HG03432 (cell line): Measurements from ENCODE around the gene VSIG10L2.
A peak's percentile ranks its signal among the peaks of the same experiment; 100 is the strongest.
"Not testable (repeated sequence)": the region's sequence is repeated elsewhere in the genome, so short reads cannot be mapped to it uniquely, and the experiment has no call there.

Experiments
- ATAC-seq: cut with Tn5 transposase; IDR thresholded peaks from one replicate; pipeline ENCODE4 v1.9.1; 2021; ENCODE audit warnings: mild to moderate bottlenecking, moderate library complexity; ENCODE audit not compliant: unreplicated experiment

Gene VSIG10L2

DNA sequence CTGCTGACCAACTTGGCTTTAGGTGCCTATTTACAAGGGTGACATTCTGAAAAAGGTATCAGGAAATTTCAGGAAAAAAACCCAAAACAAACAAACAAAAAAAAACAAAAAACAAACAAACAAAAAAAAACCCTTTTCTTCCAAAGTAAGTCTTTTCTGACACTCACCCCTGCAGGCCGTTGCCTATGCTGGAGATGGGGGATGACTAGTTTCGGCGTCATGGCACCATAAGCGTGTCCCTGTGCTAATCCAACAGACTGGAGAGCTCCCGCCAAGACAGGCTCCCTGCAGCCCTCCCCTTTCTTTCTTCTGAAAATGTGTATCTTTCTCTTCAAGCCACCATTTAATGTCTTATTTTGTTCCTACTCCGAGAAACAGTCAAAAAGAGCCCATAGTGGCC, 13.7 kb downstream of the VSIG10L2 start:
- ATAC-seq = no peak

DNA sequence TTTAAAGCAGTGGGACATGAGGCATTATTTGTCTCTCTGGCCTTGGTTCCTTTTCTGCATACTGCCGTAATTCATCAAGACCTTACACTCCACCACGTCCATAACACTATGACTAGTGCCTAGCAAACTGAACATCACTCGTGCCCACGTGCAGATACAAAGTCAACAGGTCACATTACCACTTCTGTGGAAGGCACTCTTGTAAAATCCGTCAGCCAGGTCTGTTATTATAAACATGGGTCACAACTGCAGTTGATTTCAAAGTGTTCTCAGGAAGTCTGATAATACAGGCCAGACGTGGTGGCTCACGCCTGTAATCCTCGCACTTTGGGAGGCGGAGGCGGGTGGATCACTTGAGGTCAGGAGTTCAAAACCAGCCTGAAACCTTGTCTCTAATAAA, 14.1 kb downstream of the VSIG10L2 start:
- ATAC-seq = no peak

DNA sequence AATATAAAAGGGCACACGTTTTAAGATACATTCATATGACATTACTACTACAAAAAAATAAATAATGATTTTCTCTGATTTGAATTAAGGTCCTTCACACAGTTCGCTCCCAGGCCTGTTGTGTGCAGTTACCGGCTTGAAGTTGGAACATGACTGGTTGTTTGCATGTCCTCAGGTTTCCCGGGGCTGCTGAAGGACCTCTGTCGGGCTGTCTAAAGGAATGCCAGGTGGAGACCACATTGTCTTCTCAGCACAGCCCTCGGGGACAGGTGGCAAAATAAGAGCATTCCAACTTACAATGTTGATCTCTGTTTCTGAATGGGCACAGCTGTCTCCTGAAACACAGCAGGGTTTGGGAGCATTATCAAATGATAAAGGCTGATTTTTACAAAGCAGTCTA, 14.9 kb downstream of the VSIG10L2 start:
- ATAC-seq = no peak

DNA sequence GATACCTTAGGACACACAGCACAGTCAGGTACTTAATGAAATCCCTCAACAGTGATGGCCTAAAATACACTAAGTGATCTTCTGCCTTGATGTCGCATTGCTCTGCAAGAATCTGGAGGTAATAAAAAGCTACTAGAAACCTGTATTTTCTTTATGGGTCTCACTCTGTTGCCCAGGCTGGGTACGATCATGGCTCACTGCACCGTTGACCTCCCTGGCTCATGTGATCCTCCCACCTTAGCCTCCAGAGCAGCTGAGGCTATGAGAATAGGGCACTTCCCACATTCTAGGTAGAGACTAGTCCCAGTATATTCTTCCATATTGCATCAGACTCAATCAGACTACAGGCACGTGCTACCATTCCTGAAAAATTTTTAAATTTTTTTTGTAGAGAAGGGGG, 21.7 kb downstream of the VSIG10L2 start:
- ATAC-seq = no peak

DNA sequence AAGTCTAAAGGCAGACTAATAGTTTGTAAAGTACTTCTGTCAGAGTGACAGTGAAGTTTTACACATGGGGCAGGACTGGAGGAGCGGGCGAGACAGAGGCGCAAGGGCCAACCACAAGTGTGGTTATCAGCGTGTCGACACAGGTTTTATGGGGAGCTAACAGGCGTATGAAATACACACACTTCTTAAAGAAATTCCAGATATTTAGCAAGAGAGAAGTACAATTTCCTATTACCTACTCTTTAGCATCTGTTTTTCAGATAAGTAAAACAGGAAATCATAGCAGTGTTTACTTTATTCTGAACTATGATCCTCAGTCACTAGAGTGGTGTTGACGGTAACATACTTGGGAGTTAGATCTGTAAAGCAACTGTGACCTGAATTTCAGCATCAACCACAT, 22.5 kb downstream of the VSIG10L2 start:
- no peak for ATAC-seq

DNA sequence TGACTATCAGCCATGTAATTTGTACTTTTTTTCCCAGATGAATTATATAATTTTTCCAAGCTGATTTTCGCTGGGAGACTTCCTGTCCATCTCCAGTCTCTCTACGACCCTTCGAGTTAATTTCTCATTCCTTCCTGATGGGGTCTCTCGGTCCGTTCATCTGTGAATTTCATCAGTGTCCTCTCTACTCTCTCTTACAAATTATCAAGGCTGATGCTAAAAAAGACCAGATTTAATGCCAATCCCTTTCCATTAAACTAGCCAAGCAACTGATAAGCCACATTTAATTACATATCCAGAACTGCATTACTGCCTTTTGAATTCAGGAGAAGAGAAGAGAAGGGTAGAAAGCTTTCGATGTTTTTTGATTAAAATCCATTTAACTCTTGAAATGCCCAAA, 25.8 kb downstream of the VSIG10L2 start:
- ATAC-seq = no peak

DNA sequence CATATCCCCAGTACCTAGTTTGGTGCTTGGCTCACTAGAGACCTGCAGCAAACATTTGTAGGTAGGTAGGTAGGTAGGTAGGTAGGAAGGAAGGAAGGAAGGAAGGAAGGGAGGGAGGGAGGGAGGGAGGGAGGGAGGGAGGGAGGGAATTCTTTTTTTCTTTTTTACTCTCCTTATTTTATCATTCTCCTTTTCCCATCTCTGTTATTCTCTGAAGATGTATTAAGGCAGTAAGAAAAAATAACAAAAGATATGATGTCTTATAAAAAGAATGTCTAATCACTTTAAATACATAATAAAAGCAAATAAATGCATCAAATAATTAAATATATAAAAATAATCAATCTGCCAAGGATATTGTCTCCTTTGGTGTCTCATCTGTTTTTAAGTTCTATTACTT, 28.4 kb downstream of the VSIG10L2 start:
- ATAC-seq = no peak

DNA sequence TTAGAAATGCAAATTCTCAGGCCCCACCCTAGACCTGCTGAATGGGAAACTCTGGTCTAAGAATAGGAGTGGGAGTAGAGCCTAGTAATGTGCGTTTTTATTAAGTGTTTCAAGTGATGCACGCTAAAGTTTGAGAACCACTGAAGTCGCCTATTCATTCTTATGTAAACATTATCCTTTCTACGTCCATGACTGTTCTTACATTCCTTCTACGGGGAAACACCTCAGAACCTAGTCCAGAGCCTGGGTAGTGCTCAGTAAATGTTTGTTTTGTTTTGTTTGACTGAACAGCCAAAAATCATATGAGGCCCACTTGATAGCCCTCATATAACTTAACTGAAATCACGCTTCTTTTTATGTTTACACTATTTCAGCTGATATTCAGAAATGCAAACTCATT, 29.8 kb downstream of the VSIG10L2 start:
- ATAC-seq = no peak

DNA sequence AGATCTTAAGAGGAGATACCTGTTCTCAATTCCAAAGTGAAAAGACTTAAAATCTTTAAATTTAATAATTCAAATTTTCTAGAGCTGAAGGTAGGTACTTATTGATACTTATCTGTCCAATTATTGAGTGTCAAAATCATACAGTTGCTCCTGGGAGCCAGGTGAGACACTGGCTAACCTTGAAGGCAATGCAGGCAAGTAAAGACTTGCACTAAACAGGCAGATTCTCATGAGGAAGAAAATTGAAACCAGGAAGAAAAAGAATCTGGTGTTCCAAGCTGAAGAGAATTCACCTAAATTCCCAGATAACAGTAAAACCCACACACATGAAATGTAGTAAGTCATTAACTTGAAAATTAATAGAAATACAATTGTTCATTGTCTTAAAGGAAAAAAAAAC, 30.3 kb downstream of the VSIG10L2 start:
- ATAC-seq = no peak

DNA sequence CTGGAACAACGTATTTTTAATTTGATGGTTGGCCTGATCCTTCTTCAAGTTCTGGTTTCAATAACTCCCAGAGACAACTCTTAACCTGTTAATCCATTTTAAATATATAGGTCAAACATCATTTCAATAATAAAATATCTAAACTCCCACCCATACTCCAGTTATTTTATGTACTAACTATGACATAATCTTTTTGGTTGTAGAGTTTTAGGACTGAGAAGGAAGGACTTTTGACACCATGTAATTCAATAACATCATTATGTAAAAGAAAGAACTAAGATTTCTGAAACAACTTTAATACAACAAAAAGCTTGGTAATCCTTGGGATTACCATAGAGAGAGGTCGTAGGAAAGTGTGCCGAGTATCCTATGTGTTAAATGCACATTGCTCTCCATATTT, 31.5 kb downstream of the VSIG10L2 start:
- ATAC-seq = no peak

DNA sequence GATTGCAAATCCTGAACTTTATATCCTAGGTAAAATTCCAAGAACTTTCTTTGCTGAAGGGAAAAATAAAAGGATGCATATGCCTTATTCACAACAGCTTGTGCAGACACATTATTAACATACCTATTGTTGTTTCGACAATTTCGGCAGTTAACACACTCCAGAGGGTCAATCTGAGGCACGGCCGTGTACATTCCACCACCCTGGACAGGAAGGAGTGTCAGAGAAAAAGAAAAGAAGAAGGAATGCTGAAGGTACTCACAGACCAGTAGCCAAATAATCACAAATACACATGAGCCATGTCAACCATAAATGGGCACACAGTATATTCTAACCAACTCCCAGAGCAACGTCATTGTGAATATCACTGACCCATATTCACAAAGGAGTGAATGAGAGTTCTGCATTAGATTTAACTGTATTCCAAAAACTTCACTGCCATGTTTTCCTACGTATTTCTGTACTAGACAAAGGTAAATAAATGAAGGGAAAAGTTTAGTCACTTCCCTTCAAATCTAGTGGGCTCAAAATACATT, 32.4 kb downstream of the VSIG10L2 start:
- no peak for ATAC-seq

DNA sequence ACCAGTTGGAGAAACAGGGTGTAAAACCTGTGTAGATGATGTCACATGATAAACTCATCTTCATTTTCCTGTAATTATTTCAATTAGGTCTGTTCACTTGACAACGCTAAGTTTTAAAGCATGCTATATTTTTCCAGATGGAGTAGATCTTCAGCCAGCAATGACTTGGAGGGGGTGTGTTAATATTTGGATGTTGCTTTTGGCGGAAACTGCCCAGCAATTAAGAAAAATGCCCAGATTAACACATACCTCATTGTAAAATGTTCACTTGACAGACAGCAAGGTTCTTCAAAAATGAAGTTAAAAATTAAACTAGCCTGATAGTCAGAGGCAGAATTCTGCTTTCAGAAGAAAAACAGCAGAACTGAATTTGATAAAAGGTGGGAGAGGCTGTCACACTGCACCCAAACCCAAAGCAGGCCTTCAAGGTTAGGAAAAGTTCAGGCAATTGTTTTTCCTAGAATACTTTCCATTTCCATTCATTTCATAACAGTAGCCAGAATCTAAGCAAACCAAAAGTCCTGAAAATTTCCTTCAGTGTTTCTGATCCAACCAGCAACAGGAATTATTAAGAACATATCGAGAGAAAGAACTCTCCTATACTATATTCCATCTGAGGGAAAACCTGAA, 33.0 kb downstream of the VSIG10L2 start:
- no peak for ATAC-seq

DNA sequence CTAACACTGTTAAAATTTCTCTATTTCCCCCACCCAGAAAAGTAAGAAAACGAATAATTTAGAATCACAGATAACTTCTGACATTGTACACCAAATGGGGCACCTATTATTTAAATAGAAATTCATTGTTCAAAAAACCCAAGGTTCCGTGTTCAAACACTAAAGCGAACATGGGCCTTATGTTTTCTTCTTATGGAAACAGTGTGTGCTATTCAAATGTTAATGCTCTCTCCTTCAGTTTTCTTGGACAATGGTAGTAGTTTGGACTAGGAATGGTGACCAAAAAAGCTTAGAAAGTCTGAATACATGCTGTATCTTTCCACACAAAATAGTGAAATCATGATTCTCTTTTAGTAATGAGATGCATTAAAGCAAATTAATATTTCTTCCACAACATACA, 33.7 kb downstream of the VSIG10L2 start:
- no peak for ATAC-seq

DNA sequence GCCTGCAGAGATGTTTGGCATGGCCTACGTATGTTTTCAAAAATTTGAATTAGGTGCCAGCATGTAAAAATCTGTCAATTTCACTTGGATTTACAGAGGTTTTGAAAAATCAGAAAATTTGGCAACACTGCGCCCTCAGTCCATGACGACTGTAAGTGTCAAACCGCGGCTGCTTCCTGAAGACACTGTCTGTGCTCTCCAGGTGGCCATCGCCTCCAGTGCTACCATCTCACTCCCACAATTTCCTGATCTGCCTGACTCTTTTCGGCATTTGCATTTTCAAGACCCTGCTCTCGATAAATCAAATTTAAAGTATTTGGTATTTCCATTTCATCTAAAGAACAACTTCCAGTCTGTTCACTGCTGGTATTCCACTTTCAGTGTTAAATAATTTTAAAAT, 34.6 kb downstream of the VSIG10L2 start:
- no peak for ATAC-seq

DNA sequence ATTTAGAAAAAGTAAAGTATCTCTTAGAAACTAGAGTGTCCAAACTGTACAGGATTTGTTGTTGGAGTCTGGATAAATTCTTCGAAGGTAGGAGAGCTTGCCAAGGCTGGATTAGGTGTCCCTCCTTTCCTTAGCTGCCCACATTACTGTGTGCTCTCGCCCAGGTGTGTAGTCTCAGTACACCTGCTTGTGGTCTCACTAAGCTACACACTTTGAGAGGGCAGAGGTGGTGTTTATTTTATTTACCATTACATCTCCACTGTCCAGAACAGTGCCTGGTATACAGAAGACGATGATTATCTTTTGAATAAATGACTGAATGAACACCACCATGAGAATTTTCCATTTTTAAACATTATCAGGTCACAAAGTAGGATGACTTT, 36.5 kb downstream of the VSIG10L2 start:
- no peak for ATAC-seq

DNA sequence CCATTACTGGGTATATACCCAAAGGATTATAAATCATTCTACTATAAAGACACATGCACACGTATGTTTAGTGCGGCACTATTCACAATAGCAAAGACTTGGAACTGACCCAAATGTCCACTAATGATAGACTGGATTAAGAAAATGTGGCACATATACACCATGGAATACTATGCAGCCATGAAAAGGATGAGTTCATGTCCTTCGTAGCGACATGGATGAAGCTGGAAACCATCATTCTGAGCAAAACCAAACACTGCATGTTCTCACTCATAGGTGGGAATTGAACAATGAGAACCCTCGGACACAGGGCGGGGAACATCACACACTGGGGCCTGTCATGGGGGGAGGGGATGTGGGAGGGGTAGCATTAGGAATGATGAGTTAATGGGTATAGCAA, 40.1 kb downstream of the VSIG10L2 start:
- ATAC-seq = not testable (repeated sequence)

DNA sequence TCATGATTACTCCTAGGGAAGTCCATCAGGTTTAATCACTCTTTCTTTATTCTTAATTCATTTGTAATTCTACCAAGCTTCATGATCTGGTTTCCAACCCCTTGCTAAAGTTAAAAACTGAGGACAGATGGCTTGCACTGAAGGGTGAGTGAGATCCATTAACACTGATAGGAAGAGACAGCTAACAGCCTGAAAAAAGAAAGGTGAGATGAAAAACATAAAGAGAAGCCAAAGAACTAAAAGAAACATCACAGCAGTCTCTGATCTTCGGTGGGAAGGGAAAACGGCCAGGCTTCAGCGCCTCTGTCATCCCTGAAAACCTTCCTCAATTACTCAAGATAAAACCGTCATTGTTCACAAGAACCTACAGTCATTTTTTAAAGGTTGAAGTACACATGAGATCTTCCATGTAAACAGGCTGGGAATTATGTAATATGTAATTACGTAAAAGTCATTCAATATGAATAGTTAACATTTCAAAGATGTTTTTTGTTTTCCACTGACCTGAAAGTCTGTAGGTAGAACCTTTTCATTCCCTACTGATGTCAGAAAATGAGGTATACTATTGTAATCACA, 41.3 kb downstream of the VSIG10L2 start:
- ATAC-seq = no peak

DNA sequence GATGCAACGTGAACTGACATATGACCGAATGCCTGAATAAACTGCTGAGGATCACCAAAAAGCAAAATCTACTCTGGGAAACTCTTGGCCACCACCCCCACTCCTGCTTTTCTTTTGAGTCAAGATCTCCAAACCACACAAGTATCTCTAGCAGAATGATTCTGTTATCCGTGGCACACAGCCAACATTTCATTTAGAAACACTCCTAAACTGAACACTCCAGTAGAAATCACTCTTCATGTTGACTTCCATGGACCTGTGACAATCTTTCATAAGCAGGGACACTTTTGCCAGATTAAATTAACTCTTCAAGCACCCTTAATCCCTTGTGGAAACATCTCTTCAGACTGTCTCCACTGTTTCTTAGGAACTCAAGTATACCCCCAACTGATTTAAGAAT, 44.4 kb downstream of the VSIG10L2 start:
- no peak for ATAC-seq

DNA sequence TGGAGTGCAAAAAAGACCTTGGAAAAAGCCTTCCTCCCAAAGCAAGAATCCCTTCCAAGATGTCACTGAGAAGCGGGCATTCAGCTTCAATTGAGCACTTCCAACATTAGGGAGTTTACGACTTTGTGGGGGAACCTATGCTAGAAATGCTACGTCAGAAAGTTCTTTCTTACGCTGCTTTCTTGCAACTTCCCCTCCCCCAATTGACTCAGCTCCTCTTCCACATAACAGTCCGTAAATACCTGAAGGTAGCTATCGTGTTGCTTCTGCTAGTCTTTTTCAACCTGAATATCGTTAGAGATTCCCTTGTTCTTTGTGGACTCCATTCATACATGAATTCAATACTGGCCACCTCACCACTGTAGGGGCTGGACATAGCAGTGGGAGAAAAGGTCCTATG, 47.0 kb downstream of the VSIG10L2 start:
- ATAC-seq = no peak

DNA sequence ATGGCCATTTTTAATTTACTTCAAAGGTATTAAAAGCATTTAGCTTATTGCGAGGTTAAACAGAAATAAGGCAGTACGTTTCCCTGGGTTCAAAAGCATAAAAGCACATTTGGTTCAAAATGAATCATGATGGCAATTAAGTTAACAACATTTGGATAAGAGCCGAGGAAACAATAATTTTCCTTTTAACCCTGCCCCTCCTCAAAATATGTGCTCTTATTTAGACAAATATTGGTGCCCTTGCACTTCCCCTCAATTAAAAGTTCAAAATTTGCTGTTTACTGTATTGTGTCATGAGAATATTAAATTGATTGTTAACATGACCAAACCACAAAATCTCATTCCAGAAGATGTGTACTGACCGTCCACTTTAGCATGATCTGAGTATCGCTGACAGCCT, 48.7 kb downstream of the VSIG10L2 start:
- ATAC-seq = no peak

DNA sequence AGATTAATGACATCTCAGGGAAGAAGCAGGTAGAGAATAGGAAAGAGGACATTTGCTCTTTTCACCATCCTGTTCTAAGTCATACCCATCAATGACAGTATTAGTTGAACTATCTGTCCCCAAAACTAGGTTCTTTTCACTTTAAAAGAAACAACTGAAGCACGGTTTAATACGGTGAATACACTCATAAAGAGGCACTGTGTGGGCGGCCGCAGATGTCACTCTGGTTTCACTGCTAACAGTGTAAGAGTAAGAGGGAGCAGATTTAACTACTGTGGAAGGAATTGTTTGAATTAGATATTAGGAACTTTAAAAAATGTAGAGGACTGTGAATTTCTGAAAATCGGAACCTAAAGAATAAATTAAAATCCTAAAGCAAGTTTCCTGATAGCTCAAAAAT, 49.5 kb downstream of the VSIG10L2 start:
- ATAC-seq = peak; percentile 87

DNA sequence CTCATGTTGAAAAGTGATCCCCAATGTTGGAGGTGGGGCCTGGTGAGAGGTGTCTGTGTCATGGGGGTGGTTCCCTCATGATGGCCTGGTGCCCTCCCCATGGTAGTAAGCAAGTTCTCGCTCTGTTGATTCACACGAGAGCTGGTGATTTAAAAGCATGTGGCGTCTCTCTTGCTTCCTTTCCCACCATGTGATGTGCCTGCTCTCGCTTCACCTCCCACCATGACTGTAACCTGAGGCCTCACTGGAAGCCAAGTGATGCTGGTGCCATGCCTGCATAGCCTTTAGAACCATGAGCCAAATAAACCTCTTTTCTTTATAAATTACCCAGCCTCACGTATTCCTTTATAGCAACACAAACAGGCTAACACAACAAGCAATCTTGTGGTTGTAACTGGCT, 52.4 kb downstream of the VSIG10L2 start:
- no peak for ATAC-seq
